ENCODE measurements around the gene CLCC1. TPM values are rescaled to one million over a fixed set of nuclear protein-coding genes. Genes with fewer than 3 reads are reported as not detected.

Gene CLCC1
- total RNA-seq, 1 donor from 2014 or later, result 51.1 TPM

GRCh38 chr1:108925920-108926319, 37.4 kb downstream of the CLCC1 start:
- H3K36me3 Mint-ChIP-seq (ENCODE audit: unreplicated experiment), result peaks cover 20% of the 10 kb centered on the region
- no peaks in the 10 kb centered on the region for H3K27me3 Mint-ChIP-seq (ENCODE audit: unreplicated experiment)
- TF ChIP-seq CTCF (IDR thresholded peaks at IDR 0.05), result no peak
- no peak overlapping the region for H3K4me3 Mint-ChIP-seq (ENCODE audit: unreplicated experiment)
- no peak for DNase-seq (ENCODE audit: extremely low spot score, unreplicated experiment)
- H3K9me3 Mint-ChIP-seq (ENCODE audit: unreplicated experiment), result no peaks in the 10 kb centered on the region
- H3K4me1 Mint-ChIP-seq (ENCODE audit: unreplicated experiment), result no peaks in the 10 kb centered on the region
- H3K27ac Mint-ChIP-seq (ENCODE audit: unreplicated experiment), result no peak overlapping the region

GRCh38 chr1:108916788-108917187, 46.5 kb downstream of the CLCC1 start:
- Mint-ChIP-seq H3K27ac (ENCODE audit: unreplicated experiment) (no peak overlapping the region), H3K9me3 (ENCODE audit: unreplicated experiment) (no peaks in the 10 kb centered on the region), H3K36me3 (ENCODE audit: unreplicated experiment) (peaks cover 9% of the 10 kb centered on the region), H3K4me3 (ENCODE audit: unreplicated experiment) (no peak overlapping the region), H3K4me1 (ENCODE audit: unreplicated experiment) (peaks cover 19% of the 10 kb centered on the region), H3K27me3 (ENCODE audit: unreplicated experiment) (no peaks in the 10 kb centered on the region)
- TF ChIP-seq CTCF (IDR thresholded peaks at IDR 0.05), result no peak
- no peak for DNase-seq (ENCODE audit: extremely low spot score, unreplicated experiment)

Other genes starting within 250 kb of the CLCC1 start
- gene STXBP3, start 216.8 kb downstream of the CLCC1 start, total RNA-seq, result 50.8 and 54.7 TPM in 2 replicates
- 0.70 and 1.1 TPM in 2 replicates for gene AKNAD1, start 106.4 kb downstream of the CLCC1 start, total RNA-seq
- gene GPSM2, start 86.5 kb downstream of the CLCC1 start, total RNA-seq, result 37.1 and 40.9 TPM in 2 replicates
- 25.2 and 25.7 TPM in 2 replicates for gene WDR47, start 78.6 kb upstream of the CLCC1 start, total RNA-seq
- 39.8 and 42.3 TPM in 2 replicates for gene TAF13, start 112.5 kb upstream of the CLCC1 start, total RNA-seq
- gene TMEM167B, start 127.3 kb upstream of the CLCC1 start, total RNA-seq, result 35.8 and 41.7 TPM in 2 replicates
- 0.31 and 0.83 TPM in 2 replicates for gene ELAPOR1, start 150.6 kb upstream of the CLCC1 start, total RNA-seq